Gastrocnemius medialis (tissue), 4 donors: ENCODE measurements around the gene DOLPP1.

ENCODE experiments used
- CTCF ChIP-seq, 5 experiments: fragments of 450-650 bp in 3 of 5; fragments of 200-600 bp in 2 of 5; sonication (generic) in 2 of 5; IDR thresholded peaks in 4 of 5; conservative IDR thresholded peaks in 1 of 5; 1 replicate in 4 of 5; 2 replicates in 1 of 5; pipeline ENCODE4 v1.5.1; 2016 to 2019; ENCODE audit warnings: antibody characterized with exemption in 5 of 5, mild to moderate bottlenecking in 3 of 5, moderate library complexity in 3 of 5
- POLR2A ChIP-seq, 2 donors: fragments of 450-650 bp; IDR thresholded peaks; one replicate each; pipeline ENCODE4 v1.6.1; 2017; ENCODE audit warnings: antibody characterized with exemption in 2 of 2, mild to moderate bottlenecking in 2 of 2, moderate library complexity in 2 of 2

GRCh38 chr9:129063061-129063460, 17.9 kb upstream of the DOLPP1 start:
- no peak for TF ChIP-seq POLR2A (IDR thresholded peaks at IDR 0.05)
- no peak for TF ChIP-seq CTCF (IDR thresholded peaks at IDR 0.05 in 4 of 5, conservative IDR thresholded peaks at IDR 0.05 in 1 of 5)
